HUES6 (cell line): Measurements from ENCODE around the gene PDPK1.
"Not testable (repeated sequence)": the region's sequence is repeated elsewhere in the genome, so short reads cannot be mapped to it uniquely, and the experiment has no call there.

Experiments used
- H3K27ac ChIP-seq: 2 replicates; pipeline ENCODE4 v1.7.0; 2013; ENCODE audit warnings: low read depth, mild to moderate bottlenecking, low read length, inconsistent platforms
- H3K27me3 ChIP-seq: 2 replicates; pipeline ENCODE4 v1.6.1; 2013; ENCODE audit warnings: low read length; ENCODE audit not compliant: control insufficient read depth, insufficient read depth
- H3K36me3 ChIP-seq: 2 replicates; pipeline ENCODE4 v1.6.1; 2013; ENCODE audit warnings: low read length; ENCODE audit not compliant: control insufficient read depth, insufficient read depth
- H3K4me1 ChIP-seq: 2 replicates; pipeline ENCODE4 v1.6.1; 2013; ENCODE audit warnings: low read length; ENCODE audit not compliant: control insufficient read depth, insufficient read depth
- H3K4me3 ChIP-seq: 2 replicates; pipeline ENCODE4 v1.5.1; 2013; ENCODE audit warnings: low read depth, low read length
- H3K9ac ChIP-seq: one replicate; pipeline ENCODE4 v1.6.1; 2013; ENCODE audit warnings: mild to moderate bottlenecking, low read length
- H3K9me3 ChIP-seq: 2 replicates; pipeline ENCODE4 v1.6.1; 2013; ENCODE audit warnings: low read depth, low read length; ENCODE audit not compliant: control insufficient read depth, insufficient read depth

The PDPK1 gene

DNA sequence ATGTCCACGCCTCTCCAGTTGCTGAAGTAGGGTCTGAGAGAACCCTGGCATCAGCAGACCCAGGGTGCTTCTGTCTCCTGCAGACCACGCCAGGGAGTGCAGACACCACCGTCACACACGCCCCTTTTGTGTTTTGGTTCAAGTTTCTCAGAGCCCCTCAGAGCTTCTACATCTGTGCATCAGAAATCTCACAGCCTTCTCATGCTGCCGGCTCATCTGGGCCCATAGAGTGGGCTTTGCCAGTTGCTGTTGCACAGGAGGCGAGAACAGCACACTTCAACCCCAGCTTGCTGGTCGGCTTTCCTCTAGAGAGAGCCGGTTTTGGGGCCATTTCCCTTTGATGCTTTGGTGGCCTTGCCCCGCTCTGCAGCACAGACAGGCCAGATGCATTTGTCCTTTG is 60.9 kb downstream of the PDPK1 start:
- Histone ChIP-seq H3K4me3 (no peak overlapping the region), H3K27me3 (no peaks in the 10 kb centered on the region), H3K9ac (no peak overlapping the region), H3K36me3 (peaks cover 31% of the 10 kb centered on the region), H3K4me1 (no peaks in the 10 kb centered on the region), H3K9me3 (no peaks in the 10 kb centered on the region), H3K27ac (no peak overlapping the region)

DNA sequence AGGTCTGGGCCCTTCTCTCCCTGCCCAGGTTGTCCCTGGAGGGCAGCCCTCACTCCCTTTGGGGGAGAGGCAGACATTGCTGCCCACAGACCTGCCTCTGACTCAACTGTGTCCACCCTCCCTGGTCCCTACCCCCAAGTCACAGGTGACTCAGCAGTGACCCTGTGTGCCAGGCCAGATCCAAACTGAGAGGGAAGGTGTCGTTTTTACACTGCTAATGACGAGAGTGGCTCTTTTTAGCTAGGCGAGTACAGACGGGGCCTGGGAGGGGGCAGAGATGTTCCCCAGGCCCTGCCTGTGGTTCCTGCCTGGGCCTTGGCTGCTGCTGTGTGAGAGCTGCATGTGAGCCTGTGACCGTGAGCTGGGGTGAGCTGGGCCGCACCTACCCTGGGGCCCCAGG is 61.3 kb downstream of the PDPK1 start:
- H3K27me3 ChIP-seq, H3K27ac ChIP-seq, H3K9me3 ChIP-seq, H3K9ac ChIP-seq, H3K4me3 ChIP-seq, H3K4me1 ChIP-seq: not testable (repeated sequence)
- peaks cover 31% of the 10 kb centered on the region for H3K36me3 ChIP-seq

DNA sequence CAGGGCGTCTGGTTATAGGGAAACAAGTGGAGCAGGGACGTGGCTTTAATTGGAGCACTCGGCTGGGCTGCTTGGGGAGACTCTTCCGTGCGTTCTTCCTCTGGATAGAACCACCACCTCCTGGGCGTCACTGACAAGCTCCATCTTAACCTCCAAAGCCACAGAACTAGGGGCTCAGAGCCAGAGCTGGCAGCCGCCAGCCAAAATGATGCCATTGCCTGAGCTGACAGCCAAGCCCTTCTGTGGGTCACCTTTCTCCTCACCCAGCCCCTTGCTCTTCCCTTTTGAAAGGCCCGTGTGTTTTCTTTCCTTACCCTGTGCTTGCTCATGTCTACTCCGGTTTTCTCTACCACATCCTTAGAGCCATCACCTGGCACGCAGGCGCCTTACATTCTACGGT is 62.0 kb downstream of the PDPK1 start:
- H3K9ac ChIP-seq, H3K27ac ChIP-seq, H3K4me1 ChIP-seq: not testable (repeated sequence)

DNA sequence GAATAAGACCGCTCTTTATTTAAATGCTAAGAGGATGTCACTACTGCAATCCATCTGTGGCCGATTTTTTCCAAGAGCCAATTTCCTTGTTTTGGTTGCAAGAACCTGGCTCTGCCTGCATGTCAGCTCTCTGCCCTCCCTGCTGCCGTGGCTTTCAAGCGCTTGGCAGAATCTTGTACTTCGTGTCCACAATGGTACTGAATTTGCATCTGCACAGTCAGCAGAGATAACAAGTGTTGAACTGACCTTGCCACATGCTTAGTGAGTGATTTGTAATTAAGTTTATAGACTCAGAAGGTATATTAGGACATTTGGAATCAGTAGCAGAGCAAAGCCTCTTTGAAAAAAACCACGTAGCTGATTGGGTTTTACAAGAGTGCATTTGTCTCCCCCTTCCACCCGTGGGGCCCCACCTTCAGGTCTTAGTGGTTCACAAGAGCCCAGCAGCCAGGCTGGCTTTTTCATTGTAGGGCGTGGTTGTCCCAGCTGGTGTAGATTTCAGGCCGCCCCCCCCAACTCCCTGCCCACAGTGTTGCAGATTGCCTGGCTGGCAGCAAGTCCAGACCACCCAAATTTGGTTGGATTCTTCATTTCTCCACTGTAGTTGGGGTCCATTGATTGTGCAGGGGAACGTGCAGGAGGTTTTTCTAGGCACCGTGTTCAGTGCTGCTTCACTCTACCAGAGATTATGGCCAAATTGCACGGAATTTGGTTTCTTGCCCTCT is 63.6 kb downstream of the PDPK1 start:
- H3K36me3 ChIP-seq: peaks cover 23% of the 10 kb centered on the region
- not testable (repeated sequence) for H3K9ac ChIP-seq, H3K4me3 ChIP-seq, H3K27ac ChIP-seq, H3K4me1 ChIP-seq, H3K9me3 ChIP-seq, H3K27me3 ChIP-seq

More for the DNA sequence above, 62.0 kb downstream of the PDPK1 start:
- H3K9me3 ChIP-seq, H3K27me3 ChIP-seq, H3K4me3 ChIP-seq: not testable (repeated sequence)
- H3K36me3 ChIP-seq: peaks cover 31% of the 10 kb centered on the region

DNA sequence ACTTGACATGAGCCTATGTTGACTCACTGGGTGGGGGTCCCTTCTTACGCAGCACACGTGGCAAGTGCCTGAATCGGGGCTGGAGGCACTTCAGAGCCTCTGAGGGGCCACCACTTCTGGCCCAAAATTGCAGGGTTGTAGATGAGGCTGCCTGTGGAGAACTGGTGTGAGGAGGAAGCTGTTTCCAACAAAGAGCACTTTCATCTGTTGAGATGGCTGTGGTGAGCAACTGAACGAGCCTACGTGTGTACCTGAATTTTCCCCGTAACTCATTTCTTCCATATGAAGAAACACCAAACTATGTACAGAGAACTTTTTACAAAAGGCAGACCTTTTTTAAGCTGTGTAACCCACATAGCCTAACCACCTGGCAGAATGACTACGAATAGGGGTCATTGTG is 64.4 kb downstream of the PDPK1 start:
- not testable (repeated sequence) for H3K9me3 ChIP-seq, H3K27ac ChIP-seq, H3K9ac ChIP-seq, H3K4me1 ChIP-seq, H3K4me3 ChIP-seq, H3K27me3 ChIP-seq
- peaks cover 18% of the 10 kb centered on the region for H3K36me3 ChIP-seq

DNA sequence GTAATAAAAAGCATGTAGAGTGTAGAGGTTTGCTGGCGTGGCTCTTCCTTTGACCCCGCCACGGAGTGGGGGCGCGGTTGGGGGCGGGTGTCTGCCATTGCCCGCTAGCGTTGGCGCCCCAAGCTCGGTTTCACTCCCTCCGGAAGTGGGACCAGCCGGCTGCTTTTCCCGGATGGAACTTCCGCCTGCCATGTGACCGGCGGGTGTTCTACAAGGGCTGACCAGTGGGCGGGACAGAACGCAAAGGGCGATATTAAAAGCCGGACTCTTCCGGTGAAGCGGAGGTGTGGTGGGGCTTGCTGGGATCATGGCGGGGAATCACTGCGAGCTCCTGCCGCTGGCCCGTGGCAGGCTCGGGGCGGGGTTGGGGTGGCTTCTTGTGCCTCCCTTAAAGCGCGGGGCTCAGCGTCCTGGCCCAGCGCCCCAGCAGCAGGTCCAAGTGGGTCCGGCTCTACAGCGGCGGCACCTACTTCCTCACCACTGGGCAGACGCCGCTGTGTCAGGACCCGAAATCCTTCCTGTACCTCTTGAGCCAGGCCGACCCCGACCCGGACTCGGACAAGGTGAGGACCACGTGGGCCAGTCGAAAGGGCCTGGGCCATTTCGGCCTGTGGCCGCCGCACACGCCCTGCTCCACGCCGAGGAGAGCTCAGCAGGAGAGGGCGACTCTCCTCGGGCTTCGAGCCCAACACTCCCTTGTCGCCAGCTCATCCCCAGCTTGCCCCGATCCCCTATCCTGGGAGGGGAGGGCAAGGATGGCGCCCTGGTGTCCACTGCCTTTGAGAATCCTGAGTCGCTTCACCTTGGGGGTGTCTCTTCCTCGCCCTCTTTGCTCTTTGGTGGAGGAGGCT is 65.6 kb downstream of the PDPK1 start:
- Histone ChIP-seq H3K9me3 (no peaks in the 10 kb centered on the region), H3K4me3 (peak overlapping the region; percentile 99), H3K4me1 (no peaks in the 10 kb centered on the region), H3K9ac (peak overlapping the region; percentile 94), H3K27ac (peak overlapping the region; percentile 66), H3K27me3 (no peaks in the 10 kb centered on the region), H3K36me3 (peaks cover 9% of the 10 kb centered on the region)

DNA sequence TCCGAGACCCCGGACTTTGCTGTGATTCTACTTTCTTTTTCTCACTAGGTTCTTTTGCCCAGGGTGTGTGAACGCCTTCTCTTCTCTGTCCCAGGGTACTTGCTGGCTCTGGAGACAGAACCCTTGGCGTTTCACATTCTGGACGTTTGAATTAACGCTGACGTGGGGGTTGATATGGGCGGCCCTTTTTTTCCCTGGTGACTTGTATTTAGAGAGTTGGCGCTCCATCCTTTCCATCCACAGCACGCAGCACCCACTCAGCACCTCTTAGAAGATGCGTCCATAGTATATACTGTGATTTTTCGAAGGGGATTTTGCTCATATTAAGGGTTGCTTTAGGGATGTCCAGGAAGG is 66.2 kb downstream of the PDPK1 start:
- not testable (repeated sequence) for H3K36me3 ChIP-seq, H3K9me3 ChIP-seq, H3K4me1 ChIP-seq, H3K27me3 ChIP-seq
- Histone ChIP-seq H3K27ac (peak overlapping the region; percentile 66), H3K4me3 (peak overlapping the region; percentile 99), H3K9ac (peak overlapping the region; percentile 94)

DNA sequence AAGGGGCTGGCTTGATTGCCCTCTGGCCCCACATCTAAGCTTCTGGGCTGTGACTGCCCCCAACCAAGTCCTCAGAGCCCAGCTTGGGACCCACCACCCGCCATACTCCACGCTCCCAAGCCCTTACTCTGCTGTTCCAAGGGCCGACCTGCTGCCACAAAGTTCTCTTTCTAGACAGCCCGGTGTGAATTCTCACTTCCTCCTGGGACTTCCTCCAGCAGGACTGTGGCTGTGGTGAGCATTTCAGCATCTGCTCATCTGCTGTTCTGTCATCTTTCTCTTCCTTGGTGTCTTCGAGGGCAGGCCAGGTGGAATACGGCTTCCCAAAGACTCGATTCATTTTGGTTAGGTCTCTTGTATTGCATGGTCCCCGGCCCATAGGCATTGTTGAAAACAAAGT is 69.0 kb downstream of the PDPK1 start:
- H3K27me3 ChIP-seq, H3K4me1 ChIP-seq, H3K9me3 ChIP-seq: not testable (repeated sequence)

DNA sequence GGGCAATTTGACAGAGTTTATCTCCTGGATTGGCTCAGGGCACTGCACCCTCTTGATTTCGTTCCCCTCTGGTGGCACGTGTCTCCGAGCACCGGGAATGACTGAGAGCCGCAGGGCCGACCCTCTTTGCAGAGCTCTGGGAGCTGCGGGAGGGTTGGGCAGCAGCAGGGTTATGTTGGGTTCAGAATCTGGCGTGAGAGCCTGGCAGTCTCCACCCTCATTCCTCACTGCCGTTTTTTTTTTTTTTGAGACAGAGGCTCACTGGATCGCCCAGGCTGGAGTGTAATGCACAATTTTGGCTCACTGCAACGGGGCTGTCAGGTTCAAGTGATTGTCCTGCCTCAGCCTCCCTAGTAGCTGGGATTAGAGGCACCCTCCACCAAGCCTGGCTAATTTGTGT is 71.5 kb downstream of the PDPK1 start:
- H3K27ac ChIP-seq, H3K9ac ChIP-seq, H3K27me3 ChIP-seq, H3K4me1 ChIP-seq, H3K9me3 ChIP-seq, H3K4me3 ChIP-seq: not testable (repeated sequence)
- peaks cover 22% of the 10 kb centered on the region for H3K36me3 ChIP-seq

More for the DNA sequence above, 69.0 kb downstream of the PDPK1 start:
- not testable (repeated sequence) for H3K9ac ChIP-seq, H3K4me3 ChIP-seq, H3K27ac ChIP-seq
- peaks cover 22% of the 10 kb centered on the region for H3K36me3 ChIP-seq

DNA sequence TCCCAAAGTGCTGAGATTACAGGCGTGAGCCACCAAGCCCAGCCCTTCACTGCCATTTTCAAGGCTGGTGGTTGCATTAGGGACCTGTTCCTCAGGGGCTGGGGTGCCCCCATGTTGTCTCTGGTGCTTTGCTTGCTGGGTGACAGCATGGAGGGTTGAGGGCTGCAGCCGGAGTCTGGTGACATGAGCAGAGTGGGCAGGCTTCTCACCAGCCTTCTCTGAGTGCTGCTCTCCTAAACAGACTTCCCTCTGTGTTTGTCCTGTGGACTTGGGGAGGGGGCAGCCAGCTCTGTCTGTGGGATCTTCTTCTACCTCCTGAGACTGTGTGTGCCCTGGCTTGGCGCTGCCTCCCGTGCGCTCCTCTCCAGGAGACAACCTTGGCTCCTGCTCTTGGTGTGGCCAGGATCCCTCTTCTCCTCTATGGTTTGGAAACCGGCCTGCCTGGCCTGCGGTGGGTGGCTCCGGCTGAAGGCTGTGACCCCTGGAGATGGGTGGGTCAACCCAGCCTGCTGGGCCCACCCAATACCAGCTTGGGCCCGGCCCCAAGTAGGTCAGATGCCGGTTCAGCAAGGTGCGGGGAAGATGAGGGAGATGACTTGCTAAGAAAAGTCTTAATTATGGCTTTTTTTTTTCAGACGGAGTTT is 72.1 kb downstream of the PDPK1 start:
- Histone ChIP-seq H3K27ac (no peak overlapping the region), H3K9ac (no peak overlapping the region), H3K36me3 (peaks cover 27% of the 10 kb centered on the region), H3K4me3 (no peak overlapping the region), H3K9me3 (no peaks in the 10 kb centered on the region), H3K27me3 (no peaks in the 10 kb centered on the region), H3K4me1 (no peaks in the 10 kb centered on the region)

DNA sequence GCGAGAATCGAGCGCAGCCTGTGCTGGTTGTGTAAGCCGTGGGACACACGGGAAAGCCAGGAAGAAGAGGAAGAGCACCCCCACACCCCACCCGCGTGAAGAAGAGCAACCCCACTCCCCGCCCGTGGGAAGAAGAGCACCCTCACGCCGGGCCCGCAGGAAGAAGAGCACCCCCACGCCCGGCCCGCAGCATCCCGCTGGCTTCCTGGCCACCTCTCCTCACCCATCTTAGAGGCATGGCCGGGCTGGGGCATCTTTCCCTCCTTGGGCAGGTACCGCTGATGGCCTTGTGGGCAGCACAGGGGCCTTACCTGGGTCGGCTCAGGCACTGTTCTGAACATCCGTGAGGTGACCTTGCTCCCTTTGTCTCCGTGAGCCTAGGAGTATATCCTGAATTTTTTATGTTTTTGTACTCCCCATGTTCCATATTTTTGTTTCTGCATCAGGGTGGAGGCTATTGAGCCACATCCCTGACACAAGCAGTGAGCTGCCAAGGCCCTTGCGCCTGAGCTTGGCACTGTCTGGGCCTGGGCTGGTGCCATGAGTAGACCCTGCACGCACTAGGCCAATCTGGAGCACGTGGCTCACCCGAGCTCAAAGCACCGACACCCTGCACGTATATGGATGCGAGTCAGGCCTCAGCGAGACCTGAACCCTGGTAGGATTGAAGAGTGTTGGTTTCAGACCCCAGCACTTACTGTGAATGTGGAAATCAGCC is 73.1 kb downstream of the PDPK1 start:
- no peaks in the 10 kb centered on the region for H3K27me3 ChIP-seq
- H3K9me3 ChIP-seq: no peaks in the 10 kb centered on the region
- peaks cover 29% of the 10 kb centered on the region for H3K36me3 ChIP-seq

More for the DNA sequence above, 73.1 kb downstream of the PDPK1 start:
- Histone ChIP-seq H3K4me3 (no peak overlapping the region), H3K4me1 (no peaks in the 10 kb centered on the region), H3K27ac (no peak overlapping the region), H3K9ac (no peak overlapping the region)
